ENCODE data around the gene SCAF4.
"Not testable (repeated sequence)": the region's sequence is repeated elsewhere in the genome, so short reads cannot be mapped to it uniquely, and the experiment has no call there.

Gene SCAF4

DNA sequence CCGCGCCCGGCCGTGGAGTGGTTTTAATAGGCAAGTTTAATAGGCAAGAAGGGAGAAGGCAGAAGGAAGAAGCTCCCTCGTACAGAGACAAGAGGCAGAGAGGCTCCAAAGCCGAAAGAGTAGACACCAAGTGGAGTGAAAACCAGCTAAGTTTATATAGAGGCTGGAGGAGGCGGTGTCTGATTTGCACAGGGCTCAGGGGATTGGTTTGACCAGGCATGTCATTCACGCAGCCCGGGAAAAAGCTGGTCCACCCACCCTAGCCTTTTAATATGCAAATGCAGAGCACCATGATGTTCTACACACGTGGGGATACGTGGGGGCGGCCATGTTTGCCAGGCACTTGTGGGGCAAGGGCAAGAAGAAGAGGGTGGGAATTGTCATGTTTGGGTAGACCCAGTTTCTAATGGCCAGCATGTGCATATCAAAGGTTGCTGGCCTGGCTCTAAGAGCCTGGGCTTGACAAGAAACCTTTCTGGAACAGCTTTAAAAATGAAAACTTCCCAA is 90.4 kb downstream of the SCAF4 start:
- no peak for DNase-seq (ENCODE audit: low read depth in 2 of 2)

DNA sequence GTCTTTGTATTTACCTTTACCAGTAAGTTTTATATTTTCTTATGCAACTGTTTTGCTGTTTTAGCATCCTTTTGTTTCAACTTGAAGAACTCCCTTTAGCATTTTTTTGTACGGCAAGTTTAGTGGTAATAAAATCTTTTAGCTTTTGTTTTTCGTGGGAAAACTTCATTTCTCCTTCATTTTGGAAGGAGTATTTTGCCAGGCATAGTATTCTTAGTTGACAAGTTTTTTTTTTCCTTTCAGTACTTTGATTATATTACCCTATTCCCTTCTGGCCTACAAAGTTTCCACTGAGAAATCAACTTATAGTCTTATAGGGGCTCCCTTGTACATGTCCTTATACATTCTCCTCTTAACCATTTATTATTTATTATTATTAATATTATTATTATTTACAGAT is 95.0 kb downstream of the SCAF4 start:
- no peak for DNase-seq (ENCODE audit: low read depth in 2 of 2)

DNA sequence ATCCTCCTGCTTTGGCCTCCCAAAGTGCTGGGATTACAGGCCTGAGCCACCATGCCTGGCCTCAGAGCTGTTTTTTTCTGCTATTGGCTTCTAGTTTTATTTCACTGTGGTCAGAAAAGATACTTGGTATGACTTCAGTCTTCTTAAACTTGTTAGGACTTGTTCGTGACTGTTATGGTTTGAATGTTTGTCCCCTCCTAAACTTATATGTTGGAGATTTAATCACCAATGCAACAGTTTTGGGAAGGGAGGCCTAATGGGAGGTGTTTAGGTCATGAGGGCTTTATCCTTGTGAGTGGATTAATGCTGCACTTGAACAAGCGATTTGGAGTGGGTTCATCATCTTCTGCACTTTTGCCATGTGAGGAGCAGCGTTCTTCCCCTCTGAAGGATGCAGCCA is 96.9 kb downstream of the SCAF4 start:
- no peak for DNase-seq (ENCODE audit: low read depth in 2 of 2)

DNA sequence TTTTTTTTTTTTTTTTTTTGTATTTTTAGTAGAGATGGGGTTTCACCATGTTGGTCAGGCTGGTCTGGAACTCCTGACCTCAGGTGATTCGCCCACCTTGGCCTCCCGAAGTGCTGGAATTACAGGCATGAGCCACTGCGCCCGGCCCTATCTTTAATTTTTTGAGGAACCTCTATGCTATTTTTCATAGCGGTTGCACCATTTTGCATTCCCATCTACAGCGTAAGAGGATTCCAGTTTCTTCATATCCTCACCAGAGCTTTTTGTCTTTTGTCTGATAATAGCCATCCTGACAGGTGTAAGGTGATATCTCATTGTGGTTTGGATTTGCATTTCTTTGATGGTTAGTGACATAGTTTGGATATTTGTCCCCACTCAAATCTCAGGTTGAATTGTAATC is 100.0 kb downstream of the SCAF4 start:
- not testable (repeated sequence) for DNase-seq (ENCODE audit: low read depth in 2 of 2)

DNA sequence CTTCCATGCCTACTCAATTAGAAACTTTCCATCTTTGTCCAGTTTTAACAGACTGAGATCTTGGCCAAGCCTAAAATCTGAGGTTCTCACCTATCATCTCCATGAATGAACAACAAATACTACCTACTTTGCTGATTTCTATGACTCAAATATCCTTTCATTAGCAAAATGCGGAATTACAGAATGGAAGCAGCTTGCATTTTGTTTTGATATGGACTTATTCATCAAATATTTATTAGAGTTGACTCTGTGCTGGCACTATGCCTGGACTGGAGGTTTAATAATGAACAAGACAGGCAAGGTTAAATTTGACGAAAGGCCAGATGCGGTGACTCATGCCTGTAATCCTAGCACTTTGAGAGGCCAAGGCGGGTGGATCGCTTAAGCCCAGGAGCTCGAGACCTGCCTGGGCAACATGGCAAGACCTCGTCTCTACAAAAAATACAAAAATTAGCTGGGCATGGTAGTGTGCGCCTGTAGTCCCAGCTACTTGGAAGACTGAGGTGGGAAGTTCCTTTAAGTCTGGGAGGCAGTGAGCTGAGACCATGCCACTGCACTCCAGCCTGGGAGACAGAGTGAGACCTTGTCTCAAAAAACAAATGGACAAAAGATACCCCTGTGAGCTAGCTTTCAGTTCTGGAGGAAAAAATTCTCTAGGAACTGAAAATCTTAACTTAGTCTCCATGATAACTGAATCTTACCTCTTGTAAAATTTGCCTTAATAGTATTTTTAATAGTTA is 101.8 kb downstream of the SCAF4 start:
- no peak for DNase-seq (ENCODE audit: low read depth in 2 of 2)

DNA sequence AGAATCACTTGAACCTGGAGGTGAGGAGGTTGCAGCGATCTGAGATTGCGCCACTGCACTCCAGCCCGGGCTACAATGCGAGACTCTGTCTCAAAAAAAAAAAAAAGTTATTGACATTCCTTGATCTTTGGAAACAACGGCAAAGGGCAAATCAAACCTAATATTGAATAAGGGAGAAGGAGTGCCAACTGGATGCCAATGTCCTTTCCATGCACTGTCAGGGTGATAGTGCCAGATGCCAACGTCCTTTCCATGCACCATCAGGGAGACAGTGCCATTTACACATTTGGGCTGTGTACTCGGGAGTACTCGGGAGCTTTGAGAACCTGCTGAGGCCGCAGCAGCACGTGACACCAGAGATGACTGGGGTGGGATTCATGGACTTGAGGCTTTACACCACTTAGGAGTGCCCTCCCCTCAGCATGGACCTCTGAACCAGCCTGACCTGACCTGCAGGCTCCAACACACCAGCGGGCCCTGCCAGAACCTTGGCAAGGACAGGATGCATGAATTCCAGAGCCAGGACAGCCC is 106.9 kb downstream of the SCAF4 start:
- DNase-seq (ENCODE audit: low read depth in 2 of 2), result no peak

DNA sequence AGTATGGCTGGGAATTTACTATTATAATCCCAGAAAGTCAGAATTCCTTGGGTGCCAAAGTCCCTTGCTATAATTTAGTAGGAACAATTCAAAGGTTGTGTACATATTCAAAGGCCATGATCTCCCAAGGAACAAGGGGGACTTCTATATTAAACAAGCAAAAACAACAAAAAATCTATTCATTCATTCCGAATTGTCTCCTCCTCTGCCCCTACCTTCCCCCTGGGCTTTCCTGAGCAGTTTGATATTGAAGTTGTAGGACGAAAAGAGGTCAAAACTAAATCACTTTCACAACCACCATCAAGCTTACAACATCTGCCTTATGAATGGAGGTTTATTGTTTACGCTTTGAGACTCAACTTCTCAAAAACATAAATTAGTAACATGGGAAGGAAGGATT is 107.7 kb downstream of the SCAF4 start:
- no peak for DNase-seq (ENCODE audit: low read depth in 2 of 2)

DNA sequence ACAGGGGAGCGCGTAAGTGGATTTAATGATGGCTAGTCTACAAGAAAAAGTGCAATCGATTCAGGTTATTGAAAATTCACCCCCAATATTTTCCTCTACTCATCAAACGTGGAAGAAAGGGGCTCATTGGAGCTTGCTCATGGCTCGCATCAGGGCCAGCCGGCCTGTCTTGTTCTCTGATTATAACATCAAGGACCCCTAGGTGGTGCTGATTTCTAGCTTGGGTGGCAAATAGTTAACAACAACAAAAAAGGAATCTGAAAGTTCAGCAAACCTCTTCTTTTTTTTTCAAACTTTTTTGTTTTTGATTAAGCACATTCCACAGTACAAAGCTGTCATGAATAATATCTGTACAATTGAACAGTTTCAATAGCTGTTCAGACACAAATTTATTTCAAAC is 108.3 kb downstream of the SCAF4 start:
- DNase-seq (ENCODE audit: low read depth in 2 of 2), result no peak

DNA sequence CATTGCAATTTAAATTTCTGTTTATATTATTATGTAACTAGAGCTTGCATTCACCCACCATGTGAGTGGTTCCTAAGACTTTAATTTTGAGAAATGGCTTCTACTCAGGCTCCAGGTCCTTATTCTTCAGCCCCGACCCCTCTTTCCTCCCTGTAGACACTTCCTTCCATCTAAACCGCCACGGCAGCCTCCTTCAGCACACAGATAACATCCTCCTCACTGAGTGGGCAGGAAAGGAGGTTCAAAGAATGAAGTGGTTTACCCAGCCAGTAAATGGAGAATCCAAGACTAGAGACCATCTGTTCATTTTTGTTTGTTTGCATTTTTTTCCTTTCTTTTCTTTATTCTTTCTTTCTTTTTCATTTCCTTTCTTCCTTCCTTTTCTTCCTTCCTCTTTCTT is 109.5 kb downstream of the SCAF4 start:
- no peak for DNase-seq (ENCODE audit: low read depth in 2 of 2)
